Epithelial cell of prostate (primary cell): ENCODE measurements around the gene FNDC11.

ENCODE experiments used
- DNase-seq: peaks from one replicate; pipeline ENCODE4 v3.0.0-alpha.2; 2011; ENCODE audit warnings: low read depth, low spot score
- H3K27ac ChIP-seq: fragments of 450-650 bp; 2 replicates; pipeline ENCODE4 v1.5.1; 2017; ENCODE audit warnings: mild to moderate bottlenecking

Gene FNDC11

DNA sequence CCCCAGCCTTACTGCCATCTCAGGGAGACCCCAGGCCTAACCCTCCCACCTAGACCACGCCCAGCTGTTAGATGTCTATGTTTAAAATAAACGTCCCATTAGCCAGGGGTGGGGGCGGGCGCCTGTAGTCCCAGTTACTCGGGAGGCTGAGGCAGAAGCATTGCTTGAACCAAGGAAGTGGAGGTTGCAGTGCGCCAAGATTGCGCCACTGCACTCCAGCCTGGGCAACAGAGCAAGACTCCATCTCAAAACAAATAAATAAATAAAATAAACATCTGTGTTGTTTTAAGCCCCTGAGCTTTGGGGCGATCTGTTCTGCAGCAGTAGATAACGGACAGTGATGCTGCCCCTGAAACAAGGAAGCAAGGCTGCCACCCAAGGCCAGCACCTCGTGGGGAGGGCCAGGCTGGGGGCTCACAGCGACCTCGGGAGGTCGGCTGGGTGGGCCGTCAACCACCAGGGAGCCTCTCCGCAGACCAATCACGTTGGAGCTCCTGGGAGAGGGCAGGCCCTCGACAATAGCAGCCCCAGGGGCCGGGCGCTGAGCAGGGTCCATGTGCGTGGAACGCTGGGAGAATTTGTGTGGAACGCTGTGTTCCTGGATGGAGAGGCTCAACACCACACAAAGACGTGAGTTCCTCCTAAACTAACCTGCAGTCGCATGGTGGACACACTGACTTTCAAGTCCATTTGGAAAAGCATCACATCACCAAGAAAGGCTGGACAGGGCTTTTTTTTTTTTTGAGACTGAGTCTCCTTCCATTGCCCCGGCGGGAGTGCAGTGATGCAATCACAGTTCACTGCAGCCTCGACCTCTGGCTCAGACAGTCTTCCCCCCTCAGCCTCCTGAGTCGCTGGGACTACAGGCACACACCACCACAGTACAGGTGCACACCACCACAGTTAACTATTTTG, 21.1 kb downstream of the FNDC11 start:
- DNase-seq, result no peak
- H3K27ac ChIP-seq, result no peak overlapping the region

DNA sequence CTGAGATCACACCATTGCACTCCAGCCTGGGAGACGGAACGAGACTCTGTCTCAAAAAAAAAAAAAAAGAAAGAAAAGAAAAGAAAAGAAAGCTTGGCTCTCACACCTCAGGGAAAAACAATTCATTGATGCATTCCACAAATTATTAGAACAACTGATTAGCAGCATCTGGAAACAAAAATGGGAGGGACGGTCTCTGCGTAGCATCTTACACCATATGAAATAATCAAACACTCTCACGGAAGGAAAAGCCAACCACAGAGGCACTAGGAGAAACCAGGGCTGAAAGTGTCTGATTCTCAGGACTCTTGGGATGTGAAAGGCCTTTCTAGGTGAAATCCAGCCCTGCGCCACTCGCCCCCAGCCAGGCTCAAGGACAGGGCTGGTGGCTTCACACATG, 22.4 kb downstream of the FNDC11 start:
- no peak overlapping the region for H3K27ac ChIP-seq

DNA sequence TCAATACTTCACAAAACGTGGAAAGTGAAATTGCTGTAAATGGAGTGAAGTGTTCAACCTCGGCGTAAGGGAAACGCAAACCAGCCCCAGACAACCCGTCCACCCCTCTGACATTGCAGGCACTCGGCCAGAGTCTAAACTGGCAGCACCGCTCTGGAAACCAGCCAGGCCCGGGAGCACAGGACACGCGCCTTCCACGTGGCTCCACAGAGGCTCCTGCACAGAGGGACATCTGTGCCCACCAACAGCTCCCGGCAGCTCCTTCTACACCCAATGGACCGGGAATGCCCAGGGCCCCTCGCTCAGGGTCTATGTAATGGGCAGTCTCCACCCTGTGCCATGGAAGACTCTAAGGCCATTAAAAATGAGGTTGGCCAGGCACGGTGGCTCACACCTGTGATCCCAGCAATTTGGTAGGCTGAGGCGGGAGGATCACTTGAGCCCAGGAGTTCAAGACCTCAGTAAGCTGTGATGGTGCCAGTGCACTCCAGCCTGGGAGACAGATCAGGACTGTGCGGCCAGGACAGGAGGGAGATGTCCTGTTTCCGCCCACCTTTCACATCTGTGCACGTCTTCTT, 23.4 kb downstream of the FNDC11 start:
- DNase-seq, result no peak
- H3K27ac ChIP-seq, result no peak overlapping the region

More for the DNA sequence above, 22.4 kb downstream of the FNDC11 start:
- DNase-seq, result no peak

DNA sequence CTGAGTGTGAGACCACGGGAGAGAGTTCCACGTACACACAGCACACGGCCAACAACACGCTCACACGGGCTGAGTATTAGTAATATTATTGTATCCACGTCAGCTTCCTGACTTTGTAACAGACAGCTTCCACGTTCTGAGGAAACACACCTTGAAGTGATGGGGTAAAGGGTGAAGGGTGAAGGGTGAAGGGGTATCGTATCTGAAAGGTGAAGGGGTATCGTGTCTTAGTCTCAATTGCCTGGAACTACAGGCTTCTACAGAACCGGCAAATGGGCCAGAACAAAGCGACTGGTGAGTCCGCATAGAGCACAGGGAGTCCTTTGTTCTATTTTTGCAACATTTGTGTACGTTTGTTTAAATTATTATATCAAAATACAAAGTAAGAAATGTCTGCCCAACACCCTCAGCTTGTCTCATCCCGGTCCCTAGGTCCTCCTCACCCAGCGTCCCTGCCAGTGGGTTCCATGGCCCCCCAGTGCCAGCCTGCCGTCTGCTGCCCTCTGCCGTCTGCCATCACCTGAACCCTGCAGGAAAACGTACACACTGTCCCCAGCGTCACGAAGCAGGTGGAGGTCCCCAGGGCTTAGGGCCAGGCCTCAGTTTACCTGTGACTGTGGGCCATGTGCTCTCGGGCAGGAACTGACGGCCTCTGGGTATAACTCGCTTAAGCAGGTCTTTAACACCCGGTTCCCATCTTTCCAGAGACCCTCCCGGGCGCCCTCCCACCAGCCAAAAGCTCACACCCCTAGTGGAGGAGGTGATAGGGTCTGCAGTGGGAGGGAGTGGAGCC, 24.5 kb downstream of the FNDC11 start:
- H3K27ac ChIP-seq, result no peak overlapping the region
- no peak for DNase-seq

DNA sequence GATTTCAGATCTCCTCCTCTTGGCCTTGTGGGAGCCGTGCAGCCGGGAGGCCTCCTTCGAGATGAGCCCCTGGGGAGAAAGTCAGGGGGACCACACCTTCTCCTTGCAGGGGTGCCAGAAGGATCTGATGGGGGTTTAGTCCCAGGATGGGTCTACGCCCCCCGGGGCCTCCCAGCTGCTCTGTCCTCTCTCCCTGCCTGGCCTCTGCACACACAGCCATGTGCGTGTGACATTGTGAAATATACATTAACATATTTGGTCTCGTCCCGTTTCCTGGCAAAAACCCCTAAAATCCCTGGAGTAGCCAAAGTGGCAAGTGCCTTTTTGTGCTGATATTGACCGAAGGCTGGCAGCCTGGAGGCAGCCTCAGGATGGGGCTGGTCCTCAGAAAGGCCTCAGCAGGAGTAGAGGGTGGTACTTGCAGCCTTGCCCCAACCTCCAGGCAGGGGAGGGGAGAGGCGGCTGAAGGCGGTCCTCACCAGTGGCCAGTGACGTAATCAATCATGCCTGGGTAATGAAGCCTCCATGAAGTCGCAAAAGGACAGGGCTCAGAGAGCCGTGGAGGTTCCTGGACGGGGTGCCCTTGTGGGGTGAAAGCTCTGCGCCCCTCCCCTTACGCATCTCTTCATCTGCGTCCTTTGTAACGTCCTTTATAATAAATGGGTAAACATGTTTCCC, 25.2 kb downstream of the FNDC11 start:
- no peak overlapping the region for H3K27ac ChIP-seq
- no peak for DNase-seq

DNA sequence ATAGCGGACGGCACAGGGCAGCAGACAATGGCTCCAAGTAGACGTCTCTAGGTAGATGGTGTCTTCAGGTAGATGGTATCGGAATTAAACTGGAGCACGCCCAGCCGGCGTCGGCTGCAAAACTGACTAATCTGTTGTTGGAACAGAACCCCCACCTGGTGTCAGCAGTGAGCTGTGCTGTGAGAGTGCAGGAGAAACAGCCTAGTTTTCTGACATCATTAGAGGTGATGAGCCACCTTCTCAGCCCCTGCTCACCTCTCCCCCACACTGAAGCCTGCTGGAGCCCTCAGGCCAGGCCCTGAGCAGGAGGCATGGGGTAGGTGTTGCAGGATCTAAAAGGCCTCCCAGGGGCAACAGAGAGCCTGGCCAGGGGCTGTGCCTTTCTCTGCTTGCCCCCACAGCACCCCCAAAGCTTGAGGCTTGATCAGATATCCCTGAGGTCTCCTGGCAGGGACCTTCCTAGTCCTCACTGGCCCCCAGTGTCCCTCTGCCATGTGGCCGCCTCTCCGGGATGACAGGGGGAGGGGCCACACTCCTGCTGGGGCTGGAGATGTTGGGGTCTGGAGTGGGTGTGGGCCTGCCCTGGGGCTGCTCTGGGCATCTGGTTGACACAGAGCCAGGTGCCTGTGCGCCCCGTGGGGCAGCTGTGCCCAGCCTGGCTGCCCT, 27.0 kb downstream of the FNDC11 start:
- DNase-seq, result peak; percentile 51
- no peak overlapping the region for H3K27ac ChIP-seq

DNA sequence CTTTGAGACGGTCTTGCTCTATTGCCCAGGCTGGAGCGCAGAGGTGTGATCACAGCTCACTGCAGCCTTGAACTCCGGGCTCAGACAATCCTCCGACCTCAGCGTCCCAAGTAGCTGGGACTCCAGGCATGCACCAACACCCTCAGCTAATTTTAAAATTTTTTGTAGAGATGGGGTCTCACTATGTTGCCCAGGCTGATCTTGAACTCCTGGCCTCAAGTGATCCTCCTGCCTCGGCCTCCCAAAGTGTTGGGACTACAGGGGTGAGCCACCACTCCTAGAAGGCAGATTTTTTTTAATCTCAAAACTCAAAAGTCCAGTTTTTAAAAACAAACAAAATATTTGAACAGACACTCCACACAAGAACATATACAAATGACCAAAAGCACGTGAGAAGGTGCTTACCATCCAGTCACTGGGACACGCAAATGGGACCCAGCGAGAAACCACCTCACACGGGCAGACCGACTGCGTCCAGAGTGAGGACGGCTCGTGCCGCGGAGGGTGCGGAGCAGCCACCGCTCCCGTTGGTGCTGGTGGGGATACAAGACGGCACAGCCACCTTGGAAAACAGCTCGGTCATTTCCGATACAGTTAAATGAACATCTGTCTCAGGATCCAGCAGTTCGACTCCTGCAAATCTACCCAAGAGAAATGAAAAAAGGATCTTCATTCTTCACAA, 28.6 kb downstream of the FNDC11 start:
- DNase-seq, result no peak
- H3K27ac ChIP-seq, result no peak overlapping the region

DNA sequence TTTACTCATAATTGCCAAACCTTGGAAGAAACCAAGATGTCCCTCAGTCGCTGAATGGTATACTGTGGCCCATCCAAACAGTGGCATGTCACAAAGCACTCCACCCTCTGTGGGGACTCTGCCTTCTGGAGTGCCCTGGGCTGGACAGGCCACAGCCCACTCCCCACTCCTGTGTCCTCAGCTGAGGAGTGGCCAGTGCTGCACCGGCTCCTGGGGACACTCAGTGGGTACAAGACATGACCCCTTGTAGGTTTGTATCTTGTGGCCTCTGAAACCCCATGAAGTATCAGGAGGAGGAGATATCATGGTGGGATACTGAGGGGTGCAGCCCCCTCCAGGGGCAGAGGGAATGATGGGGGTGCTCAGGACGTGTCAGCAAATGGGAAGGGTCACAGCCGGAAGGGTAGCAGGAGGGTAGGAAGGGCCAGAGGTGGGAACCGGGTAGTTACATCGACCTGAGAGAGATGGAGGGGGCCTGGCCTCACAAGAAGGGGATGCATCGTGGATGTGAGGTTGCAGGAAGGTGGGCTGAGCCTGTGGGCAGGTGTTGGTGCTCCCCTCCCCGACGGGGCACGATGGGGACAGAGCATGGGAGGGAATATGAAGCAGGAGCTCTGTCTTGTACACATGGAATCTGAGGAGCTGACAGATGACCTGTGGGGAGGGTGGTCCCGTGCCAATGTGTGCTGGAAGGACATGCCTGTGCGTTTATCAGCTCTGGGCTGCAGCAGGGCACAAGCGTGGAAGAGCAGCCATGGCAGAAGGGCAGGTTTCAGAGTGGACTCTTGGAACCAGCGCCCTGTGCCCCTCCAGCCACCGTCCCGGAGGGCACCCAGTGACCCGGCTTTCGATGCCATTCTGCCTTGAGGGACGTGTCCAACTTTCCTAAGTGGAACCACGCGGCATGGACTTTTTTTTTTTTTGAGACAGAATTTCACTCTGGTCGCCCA, 31.9 kb downstream of the FNDC11 start:
- DNase-seq, result no peak
- no peak overlapping the region for H3K27ac ChIP-seq

DNA sequence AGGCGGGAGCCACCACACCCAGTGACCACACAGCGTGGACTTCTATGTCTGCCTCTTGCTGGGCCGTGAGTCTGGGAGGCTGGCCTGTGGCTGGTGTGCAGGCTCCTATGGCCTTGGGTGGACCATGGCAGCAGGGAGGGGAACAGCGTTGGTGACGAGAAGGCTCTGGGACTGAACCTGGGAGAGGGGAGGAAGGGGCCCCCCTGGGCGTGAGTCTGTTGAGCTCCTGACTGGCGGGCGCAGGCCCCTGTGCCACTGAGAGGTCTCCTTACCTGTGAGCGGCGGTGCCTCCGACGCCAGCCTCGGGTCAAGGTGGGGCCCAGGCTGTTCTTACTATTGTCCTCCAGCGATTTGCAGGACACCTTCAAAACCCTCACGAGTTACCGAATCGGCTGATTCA, 32.8 kb downstream of the FNDC11 start:
- DNase-seq, result no peak
- no peak overlapping the region for H3K27ac ChIP-seq

DNA sequence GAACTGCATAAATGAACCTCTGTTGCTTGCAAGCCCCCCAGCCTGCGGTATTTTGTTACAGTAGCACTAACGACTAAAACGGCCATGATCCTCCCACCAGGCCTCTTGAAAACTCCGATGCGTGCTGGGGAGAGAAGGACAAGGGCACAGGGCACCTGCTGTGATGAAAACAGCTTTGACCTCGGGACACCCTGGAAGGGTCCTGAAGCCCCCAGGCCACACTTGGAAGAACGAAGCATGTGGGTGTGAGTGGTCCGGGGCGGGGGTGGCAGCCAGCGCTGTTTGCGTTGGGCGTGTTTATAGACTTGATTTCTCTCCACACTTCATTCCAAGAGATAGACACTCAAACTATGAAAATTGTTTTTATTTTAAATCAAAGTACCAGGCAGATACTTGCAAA, 33.3 kb downstream of the FNDC11 start:
- no peak for DNase-seq
- H3K27ac ChIP-seq, result no peak overlapping the region

DNA sequence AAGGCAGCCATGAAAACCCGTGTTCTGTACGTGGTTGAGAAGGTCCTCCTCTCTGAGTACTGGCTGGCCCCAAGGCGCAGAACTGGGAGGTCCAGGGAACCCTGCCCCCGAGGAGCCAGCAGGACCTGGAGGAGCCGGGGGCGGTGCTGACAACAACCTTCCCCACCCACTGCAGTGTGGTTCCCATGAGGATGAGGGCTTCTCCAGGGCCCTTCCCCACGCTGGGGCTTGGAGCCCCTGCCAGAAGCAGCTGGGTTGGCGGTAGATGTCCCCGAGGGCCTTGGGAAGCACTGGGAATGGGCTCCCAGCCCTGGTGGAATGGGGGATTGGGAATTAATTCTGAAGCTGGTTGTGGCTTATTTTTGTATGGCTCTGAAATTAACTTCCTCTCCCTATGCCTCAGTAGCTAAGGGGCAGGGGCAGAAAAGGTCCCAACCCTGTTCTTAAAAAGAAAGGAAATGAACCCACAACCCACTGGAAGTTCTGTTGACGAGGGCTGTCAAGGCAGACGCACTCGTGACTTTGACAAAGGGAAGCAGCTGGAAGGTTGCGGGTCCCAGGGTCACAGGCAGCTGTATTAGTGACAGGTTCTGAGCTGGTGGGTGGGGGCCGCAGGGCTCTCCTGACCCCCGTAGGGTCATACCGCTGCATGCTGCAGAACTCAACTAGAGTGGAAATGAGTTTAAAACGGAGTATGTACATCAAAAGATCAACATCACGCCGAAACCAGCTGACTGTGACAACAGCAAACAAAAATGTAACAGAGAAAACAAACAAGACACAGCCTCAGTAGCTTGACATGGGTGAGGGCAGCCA, 34.0 kb downstream of the FNDC11 start:
- H3K27ac ChIP-seq, result no peak overlapping the region
- DNase-seq, result no peak

DNA sequence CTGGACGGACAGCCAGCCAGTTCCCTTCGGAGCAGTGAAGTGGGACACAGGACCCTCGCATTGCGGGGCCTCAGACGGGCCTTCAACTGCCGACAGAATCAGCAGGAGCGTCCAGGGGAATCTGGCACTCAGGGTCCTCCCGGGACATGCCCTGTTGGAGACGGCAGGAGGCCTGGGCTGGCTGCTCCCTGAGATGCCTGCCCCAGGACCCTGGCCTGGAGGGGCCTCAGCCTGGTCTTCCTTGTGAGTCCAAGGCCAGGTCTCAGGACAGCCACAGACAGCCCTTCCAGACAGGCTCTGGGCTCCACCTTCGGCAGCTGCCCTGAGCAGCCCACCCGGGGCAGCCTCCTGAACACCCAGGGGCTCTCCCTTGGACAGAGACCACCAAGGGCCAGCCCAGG, 34.7 kb downstream of the FNDC11 start:
- no peak for DNase-seq
- H3K27ac ChIP-seq, result no peak overlapping the region

DNA sequence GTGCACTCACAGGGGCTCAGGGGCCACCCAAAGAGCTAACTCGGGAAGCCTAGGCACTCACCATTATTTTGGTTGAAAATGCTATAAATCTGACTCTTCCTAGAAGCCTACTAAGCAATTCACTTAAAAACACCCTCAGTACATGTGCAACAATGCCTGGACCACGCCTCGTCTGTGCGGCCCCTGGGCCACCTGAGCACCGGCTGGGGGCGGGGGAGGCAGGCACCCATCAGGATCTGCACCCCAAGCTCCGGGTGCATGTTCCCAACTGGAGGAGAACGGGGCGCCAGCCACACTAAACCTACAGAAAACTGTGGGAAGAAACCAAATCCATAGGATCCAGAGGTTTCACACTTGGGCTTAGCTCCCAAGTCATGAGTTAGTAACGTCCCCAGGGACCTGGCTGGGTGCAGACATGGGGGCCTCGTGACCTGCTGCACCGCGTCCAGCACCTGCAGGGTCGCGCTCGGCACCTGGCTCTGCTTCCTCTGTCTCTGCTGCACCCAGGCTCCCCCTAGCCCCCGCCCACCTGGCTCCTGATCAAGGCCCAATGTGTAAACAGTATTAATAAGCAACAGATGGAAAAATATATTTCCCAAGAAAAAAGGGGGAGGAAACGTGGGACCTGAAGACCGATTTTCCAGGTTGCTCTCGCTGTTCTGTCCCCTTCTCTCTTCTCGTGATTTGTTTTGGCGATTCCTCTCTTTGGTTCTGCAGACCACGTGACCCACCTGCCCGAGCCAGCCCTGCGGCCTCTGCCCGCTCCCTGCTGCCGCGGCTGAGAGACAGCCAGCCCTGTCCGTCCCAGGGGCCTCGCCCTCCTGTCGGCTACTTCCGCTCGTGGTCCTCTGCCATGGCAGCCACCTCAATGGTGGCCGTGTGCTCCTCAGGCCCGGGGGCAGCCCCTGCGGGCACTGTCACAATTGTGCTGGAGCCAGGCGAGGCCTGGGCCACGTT, 35.6 kb downstream of the FNDC11 start:
- no peak overlapping the region for H3K27ac ChIP-seq
- no peak for DNase-seq

DNA sequence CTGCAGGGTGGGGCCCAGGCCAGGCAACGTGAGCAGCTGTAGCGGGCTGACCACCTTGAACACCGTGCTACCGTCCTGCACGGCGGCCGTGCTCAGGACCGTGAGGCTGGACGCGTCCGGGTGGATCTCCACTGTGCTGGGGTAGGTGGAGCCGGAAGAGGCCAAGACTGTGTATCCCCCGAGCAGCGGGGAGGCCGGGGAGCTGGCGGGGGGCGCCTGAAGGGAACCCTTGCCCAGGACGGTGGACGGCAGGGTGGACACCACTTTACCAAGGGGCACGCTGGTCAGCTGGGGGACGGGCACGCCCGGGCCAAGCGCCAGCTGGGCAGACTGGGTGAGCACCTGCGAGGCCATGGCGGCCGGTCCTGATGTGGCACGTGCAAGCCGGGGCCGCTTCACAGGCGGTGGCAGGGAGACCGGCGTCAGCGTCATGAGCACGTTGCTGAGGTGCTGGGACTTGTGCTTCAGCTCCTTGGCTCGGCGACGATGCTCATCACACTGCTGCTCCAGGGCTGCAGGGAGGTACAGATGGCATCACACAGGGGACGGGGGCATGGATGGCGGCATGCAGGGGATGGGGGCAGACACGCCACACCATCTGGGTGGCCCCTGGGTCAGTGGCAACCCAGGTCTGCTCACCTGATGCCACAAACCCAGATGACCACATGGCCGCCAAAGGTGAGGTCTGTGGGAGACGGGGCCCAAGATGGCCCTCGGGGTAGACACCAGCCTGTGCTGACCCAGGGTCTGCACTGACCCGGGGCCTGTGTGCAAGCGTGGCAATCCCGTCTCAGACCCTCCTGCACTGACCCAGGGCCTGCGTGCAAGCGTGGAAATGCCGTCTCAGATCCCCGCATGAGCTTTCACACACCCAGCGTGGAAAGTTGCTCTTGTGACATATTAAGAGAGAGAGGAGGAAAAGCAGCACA, 36.5 kb downstream of the FNDC11 start:
- no peak overlapping the region for H3K27ac ChIP-seq
- no peak for DNase-seq

DNA sequence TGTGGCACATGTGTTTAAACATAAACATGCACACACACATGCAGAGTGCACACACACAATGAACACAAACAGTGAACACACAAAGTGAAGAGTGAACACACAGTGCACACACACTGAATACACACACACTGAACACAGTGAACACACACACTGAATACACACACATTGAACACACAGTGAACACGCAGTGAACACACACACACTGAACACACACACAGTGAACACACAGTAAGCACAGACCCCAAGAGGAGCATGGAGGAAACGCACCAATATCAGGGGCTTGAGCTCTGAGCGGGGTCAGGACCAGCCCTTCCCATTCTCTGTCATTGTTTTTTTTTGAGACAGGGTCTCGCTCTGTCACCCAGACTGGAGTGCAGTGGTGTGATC, 37.2 kb downstream of the FNDC11 start:
- H3K27ac ChIP-seq, result no peak overlapping the region
- no peak for DNase-seq
